Embryonic facial prominence (tissue), 1 donor: ENCODE data around the gene CCDC27.
"Not testable (repeated sequence)": the region's sequence is repeated elsewhere in the genome, so short reads cannot be mapped to it uniquely, and the experiment has no call there.

ENCODE experiments used
- DNase-seq: peaks from one replicate; pipeline ENCODE4 v3.0.0-alpha.2; 2016; ENCODE audit errors: extremely low spot score

The CCDC27 gene

DNA sequence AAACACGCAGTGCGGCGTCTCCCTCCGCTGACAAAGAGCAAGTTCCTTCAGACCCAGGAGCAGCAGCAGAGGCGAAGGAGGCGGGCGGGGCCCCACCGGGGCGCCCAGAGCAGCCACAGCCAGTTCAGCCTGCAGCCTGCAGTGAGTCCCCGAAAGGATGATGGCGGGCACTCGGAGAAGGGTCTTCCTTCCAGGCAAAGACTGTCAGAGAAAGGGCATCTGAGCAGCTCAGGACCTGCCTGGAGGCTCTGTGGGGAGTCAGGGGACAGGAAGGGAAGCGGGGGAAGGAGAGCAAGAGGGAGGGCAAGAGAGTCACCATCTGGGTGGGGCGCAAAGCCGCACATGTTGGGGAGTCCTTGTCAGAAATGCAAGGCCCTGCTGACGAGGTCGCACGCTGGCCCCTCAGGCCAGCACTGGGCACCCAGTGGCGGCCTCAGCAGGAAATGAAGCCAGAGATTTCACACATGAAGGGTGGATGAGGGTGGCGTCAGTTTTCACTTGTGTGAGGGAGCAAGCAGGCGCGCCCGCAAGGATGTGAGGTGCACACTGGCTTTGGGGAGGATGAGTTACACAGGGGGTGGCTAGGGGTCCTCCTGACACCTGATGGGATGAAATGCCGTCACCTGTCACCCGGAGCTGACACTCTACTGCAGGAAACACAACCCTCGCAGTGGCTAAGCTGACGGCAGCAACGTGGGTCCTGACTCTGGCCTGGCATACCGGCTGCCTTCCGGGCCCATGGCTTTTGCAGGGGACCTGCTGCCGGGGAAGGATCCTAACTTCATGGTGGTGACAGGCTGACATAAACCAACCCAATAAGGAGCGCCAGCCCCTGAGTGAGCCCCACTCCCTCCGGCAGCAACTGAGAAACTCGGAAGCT, 37.4 kb downstream of the CCDC27 start:
- DNase-seq: no peak

DNA sequence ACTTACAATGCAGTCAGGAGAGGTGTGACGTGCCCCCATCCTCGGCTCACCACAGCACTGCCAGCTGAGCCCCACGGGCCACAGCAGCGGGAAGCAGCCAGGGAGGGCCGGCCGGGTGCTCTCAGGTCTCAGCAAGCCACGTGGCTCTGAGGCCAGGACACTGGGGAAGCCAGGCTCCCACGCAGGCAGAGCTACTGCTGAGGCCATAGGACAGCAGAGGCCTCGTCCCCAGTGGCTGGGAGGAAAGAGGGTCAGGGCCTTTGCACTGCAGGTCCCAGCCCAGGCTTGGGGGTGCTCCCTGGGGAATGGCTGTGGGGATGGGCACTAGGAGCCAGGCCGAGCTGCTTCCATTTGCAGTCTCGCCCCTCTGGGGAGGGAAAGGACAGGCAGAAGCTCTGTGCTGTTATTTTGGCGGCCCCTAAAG, 38.3 kb downstream of the CCDC27 start:
- DNase-seq: no peak

DNA sequence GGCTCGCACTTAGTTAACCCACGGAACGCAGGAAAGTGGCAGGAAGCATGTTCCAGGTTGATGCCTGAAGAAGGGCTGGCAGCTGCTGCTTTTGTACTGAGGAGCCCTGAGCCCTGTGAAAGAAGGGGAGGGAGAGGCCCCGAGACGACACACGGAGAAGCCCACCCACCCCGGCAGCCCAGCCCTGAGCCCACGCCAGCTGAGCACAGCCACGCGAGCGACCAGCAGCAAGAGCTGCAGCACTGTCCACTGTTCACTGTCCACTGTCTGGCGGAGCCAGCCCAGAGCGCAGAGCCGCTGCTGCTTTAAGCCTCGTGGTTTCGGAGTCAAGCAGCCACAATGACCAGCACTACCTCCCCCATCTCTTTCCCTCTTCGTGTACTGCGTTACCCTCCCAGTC, 38.7 kb downstream of the CCDC27 start:
- no peak for DNase-seq

DNA sequence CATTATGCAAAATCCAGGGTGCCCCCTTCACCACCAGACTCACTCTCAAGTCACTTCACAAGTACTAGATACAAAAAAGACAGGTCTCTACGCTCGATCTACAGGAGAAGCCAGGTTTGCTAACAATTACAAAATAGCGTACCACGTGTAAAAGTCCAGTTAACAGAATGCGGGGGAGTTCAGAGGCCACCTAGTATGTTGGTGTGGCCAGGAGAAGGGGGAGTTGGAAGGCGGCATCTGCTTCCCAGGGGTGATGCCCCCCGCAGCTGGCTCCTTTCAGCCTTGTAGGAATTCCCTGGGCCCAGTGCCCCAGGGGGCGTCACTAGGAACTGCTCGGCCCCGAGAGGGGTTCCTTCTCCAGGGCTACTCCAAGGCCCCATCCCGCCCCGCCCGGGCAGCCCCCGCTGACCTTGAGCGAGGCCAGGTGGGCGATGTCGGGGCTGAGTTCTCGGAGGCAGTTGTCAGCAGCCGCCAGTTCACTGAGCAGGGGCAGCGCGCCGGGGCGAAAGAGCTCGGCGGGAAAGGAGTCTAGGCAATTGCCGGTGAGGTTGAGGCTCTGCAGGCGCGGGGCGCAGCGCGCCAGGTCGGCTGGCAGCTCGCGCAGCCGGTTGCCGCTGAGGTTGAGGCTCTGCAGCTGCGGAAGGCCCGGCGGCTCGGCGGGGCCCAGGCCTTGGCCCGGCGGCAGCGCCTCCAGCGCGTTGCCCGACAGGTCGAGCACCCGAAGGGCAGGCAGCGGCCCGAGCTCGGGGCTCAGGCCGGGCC, 43.4 kb downstream of the CCDC27 start:
- DNase-seq: no peak

DNA sequence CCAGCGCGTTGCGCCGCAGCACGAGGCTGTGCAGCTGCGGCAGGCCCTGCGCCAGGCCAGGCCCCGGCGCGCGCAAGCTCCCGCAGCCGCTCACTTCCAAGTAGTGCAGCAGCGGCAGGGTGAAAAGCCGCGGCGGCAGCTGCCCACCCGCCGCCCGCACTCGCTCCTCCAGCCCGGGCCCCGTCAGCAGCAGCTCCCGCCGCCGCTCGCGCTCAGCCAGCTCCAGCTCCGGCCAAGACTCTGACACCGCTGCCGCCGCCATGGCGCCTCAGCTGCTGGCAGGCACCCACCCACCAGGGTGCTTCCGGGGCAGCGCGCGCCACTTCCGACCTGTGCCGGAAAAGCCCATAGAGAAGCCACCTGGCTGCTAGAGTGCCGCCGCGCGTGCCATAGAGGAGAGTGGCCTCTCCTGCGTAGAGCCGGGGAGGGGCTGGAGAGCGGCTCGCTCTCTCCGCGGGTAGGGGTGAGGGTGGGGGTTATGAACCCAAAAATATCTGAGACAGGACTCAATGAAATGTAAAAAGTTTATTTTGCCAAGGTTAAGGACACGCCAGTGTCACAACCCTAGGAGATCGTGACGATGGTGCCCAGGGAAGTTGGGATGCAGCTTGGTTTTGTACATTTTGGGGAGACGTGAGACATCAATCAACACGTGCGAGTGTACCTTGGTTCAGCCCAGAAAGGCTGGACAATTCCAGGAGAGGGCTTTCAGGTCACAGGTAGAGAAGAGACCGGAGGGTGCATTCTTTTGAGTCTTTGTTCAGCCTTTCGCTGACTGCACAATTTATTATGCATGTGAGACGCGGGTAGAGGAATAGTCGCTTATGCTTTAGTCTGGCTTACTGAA, 44.2 kb downstream of the CCDC27 start, which contains the start of gene LRRC47:
TSS of gene LRRC47 (minus strand) at position 284 of the 847 bp plus-strand sequence. CDS start at position 262, 22 bp downstream.
- peak; percentile 87 for DNase-seq

DNA sequence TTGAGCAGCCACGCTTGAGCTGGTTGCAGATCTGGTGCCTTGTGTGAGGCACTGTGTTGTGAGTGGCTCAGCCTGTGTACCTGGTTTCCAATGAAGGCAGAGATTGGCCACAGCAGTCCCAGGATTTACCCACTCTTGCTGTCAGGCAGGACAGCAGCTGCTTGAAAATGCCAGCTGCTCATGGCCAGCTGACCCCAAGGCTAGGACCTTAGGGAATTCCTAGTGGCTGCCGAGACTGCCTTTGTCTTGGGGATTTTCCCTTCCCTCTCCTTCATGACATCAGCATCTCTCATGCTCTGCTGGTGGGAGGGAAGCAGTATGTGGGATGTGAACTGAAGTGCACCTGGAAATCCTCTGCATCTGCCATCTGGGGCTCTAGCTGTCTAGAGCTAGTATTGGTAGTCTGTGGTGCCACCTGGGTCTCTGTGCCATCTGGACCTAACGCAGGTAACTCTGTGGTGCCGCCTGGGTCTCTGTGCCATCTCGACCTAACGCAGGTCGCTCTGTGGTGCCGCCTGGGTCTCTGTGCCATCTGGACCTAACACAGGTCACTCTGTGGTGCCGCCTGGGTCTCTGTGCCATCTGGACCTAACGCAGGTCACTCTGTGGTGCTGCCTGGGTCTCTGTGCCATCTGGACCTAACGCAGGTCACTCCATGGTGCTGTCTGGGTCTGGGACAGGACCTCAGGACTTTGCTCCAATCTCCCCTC, 47.9 kb downstream of the CCDC27 start:
- DNase-seq: no peak

DNA sequence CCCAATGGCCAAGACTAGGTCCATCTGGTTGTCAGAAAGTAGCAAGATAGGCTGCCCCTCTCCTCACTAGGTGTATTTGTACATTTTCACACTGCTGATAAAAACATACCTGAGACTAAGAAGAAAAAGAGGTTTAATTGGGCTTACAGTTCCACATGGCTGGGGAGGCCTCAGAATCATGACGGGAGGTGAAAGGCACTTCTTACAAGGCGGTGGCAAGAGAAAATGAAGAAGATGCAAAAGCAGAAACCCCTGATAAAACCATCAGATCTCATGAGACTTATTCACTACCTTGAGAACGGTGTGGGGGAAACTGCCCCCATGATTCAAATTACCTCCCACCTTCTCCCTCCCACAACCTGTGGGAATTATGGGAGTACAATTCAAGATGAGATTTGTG, 48.5 kb downstream of the CCDC27 start:
- DNase-seq: not testable (repeated sequence)

DNA sequence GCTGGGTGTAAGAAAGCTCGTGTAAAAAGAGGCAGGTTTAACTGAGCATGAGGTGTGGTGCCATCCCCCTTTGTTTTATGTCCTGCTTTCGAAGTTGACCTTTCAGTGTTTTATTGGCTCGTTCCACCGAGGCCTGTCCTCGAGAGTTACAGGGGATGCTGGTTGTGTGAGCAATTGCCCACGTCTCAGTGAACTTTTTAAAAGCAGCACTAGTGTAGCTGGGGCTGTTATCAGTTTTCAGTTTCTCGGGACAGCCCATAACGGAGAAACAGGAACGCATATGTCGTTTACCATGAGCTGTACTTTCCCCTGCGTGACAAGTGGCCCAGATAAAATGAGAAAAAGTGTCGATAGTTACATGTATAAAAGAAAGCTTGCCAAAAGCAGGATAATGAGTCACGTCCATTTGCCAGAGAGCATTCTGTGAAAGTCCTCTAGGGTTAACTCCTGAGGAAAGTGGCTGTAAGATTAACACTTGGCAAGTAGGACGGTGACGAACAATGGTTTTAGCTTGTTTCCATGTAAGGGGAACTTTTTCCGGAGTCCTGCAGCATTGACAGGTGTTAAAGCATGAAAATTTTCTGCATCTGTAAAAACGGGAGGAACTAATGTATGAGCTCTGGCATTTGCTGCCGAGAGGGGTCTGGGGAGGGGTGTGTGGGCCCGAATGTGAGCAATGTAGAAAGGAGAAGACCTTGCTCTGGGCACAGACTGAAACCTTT, 51.8 kb downstream of the CCDC27 start:
- DNase-seq: no peak

DNA sequence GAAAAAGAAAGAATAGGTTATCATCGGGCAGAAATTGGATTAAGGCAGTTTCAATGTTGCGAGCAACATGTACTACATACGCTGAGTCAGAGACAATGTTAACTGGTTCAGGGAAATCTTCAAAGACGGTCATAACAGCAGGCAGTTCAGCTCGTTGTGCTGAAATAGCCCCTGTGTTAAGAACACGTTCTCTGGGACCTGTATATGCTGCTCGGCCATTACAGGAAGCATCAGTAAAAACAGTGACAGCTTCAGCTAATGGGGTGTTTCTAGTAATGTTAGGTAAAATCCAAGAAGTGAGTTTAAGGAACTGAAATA, 52.3 kb downstream of the CCDC27 start:
- not testable (repeated sequence) for DNase-seq

DNA sequence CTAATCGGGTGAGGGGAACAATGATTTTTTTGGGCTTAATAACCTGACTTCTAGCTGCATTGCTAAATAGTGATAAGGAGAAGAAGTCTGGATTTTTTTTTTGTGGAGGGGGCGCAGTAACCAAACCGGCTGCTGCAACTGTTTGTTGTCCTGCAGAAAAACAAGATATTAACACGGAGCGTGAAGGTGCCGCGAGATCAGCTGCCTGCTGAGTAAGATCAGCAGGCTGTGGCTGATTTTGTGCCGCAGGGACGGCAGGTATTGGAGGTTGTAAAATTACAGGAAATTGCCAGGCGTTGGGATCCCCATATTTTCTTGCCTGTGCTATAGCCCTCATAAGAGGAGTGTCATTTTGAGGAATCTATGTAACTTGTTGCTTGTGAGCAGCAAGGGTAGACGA, 52.8 kb downstream of the CCDC27 start:
- DNase-seq: no peak

DNA sequence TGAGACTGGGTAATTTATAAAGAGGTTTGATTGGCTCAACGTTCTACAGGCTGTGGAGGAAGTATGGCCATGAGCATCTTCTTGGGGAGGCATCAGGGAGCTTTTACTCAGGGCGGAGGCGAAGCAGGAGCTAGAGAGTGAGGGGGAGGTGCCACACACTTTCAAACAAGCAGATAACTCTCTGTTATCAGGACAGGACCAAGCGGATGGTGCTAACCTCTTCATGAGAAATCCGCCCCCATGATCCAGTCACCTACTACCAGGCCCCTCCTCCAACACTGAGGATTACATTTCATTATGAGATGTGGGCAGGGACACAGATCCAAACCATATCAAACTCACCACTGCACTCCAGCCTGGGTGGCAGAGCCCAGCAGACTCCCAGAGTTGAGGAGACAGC, 55.5 kb downstream of the CCDC27 start:
- DNase-seq: no peak

DNA sequence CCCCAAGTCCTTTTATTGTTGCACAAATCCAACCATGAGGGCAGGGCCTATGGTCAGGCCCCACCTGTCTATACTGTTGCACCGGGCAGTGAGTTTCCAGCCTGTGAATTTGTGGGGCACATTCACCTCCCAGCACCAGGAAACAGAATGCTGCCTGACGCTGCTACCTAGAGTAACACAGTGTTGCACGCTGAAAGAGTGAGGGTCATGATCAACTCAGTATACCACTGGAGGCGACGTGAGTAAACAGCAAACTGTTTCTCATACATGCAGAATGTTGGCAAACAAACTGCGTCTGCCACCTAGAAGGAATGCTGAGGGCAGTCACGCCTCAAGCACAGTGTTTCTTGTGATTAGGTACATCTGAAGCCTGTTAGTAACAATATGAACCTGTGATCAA, 57.4 kb downstream of the CCDC27 start:
- no peak for DNase-seq

DNA sequence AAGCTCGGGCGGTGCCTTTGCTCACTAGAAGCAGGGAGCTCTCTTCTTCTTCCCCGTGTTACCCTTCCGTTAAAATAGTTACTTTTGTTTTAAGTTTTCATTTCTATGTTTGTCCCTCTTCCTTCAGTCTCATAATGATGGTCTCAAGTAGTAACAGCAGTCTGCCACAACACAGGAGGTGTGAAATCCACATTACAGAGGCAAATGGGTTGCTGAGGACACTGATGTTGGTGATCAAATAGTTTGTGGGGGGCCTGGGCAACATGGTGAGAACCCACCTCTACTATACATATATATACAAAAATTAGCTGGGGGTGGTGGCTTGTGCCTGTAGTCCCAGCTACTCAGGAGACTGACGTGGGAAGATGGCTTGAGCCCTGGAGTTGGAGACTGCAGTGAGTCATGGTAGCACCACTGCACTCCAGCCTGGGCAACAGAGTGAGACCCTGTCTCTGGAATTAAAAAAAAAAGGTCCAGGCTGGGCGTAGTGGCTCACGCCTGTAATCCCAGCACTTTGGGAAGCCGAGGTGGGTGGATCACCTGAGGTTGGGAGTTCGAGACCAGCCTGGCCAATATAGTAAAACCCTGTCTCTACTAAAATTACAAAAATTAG, 58.0 kb downstream of the CCDC27 start:
- not testable (repeated sequence) for DNase-seq

DNA sequence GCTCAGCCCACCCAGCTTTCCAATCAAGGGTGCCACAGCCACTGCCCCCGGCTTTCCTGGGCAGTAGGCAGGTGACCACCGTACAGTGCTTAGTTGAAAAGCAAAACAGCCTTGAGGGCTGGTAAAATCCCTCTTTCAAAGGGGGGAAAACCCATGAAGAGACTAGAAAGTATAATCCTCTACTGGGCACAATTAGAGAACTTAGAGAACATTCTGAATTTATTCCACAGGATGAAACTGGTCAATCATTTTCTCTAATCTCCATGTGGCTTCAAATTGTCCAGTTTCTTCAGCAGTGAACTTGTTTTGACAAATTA, 59.3 kb downstream of the CCDC27 start:
- no peak for DNase-seq

DNA sequence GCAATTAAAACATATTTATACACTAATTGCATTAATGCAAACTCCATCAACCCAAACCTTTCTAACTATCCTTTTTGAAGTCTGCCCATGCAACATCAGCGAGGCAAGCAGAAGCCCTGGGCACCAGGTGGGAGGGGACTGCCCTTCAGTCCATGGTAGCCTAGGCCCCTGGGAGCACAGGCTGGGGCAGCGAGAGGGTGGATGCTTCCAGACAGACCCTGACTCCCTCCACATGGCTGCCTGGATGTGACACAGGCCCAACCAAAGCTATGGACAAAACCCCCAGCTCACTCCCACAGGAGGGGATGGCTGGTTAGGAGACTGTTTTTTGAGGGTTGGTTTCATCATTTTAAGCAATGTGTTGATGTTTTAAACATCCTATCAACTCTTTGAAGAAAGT, 61.8 kb downstream of the CCDC27 start:
- DNase-seq: no peak

DNA sequence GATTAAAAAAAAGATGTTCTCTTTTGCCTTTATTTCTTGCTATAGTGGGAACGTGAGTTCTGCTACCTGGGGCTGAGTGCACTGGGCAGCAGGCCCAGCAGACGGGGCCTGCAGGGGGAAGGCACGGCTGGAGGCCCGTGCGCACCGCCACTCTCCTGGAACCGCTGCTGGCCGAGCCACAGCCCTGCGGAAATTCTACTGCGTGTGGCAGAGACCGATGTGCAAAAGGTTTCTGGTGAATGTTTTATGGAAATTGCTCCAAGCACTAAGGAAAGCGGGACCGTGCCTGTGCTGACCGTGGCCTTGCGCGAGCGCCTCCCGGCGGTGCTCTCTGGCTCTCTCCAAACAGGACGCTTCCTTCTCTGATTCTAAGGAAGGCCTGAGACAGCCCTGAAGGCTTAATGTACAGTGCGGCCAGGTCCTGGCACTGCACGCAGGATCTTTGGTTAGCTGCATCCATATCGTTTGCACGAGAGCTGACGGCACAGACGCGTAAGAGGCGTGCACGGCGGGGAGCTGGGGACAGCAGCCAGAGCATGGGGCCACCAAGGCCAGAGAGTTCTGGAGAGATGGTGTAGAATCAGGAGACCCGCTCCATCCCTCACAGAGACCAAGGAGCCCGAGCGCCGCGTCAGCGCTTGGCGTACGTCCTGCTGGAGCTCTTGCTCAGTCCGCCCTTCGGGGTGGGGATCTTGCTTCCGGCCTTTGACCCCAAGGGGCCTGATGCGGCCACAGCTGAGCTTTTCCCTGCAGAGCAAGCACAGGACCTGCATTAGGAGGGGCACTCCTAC, 62.7 kb downstream of the CCDC27 start:
- no peak for DNase-seq

DNA sequence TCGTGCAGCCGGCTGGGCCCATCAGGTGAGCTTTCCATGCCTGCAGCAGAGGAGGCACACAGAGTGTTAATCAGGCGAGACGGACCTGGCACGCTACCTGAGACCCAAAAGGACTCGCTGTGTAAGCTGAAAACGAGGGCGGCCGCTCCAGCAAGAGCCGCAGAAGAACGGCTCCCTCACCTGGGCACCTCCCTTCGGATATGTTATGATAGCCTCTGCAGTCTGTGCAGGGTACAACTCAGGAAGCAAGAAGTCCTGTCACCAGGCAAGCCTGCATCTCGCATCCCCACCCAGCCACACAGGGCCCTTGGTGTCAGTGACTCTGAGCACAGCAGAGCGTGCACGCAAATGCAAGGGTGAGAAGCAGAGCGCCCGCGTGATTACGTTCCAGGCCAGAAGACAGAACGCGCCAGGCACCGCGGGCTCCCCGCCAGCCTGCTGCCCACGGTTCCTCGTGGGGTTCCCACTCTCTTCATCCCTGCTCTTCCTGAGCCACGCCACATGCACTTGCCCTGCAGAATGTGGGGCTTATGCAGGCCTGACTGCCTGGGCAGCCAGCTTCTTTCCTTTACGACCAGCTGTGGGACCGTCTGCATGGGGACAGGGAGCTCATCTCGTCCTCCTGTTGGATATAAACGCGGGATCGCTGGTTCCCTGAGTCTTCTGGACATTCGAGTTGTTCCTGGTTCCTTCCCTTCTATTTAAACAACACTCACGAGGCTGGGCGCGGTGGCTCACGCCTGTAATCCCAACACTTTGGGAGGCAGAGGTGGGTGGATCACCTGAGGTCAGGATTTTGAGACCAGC, 64.3 kb downstream of the CCDC27 start:
- no peak for DNase-seq

DNA sequence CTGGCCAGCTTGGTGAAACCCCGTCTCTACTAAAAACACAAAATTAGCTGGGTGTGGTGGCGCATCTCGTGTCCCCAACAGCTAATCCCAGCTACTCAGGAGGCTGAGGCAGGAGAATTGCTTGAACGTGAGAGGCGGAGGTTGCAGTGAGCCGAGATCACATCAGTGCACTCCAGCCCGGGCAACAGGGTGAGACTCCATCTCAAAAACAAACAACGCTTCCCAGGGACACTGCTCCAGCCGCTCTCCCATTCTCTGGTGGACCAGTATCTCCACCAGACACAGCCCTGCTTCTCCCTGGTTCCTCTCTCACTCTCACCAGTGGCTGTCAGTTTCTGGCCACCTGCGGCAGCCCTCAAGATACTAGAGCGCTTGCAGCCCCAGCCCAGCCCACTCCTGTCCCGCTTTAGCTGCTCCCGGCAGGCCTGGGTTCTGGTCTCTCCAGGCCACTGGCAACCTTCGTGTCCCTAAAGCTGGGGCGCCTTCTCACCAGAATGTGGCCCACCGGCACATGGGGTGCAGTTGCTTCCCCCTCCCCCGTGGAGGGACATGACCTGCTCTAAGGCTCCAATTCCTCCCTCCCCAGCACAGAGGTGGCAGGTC, 65.0 kb downstream of the CCDC27 start:
- DNase-seq: no peak
